OCI-M1 (cell line): ENCODE results near the gene LNP1.
"Not testable (repeated sequence)": the region's sequence is repeated elsewhere in the genome, so short reads cannot be mapped to it uniquely, and the experiment has no call there.

ENCODE experiments used
- DNase-seq: peaks from one replicate; lab custom pipeline; 2025; lab: John Stamatoyannopoulos, UW

Gene LNP1

GRCh38 chr3:100400780-100401673, at the start of gene LNP1, which contains the start of gene TOMM70:
Gene LNP1, plus strand, starts transcription at chr3:100401539. Its CDS starts 28,191 bp downstream, at chr3:100429730.
Gene TOMM70, minus strand, starts transcription at chr3:100401089. Its CDS starts 140 bp downstream, at chr3:100400949.
- DNase-seq, result peak; percentile 99

GRCh38 chr3:100351770-100352169, 49.6 kb upstream of the LNP1 start:
- DNase-seq, result not testable (repeated sequence)

- DNase-seq, result no peak
These were observed 48.8 kb upstream of the LNP1 start for GRCh38 chr3:100352296-100353231.

- peak; percentile 77 for DNase-seq
These were observed 46.5 kb upstream of the LNP1 start for GRCh38 chr3:100354850-100355249.

- DNase-seq, result no peak
These were observed 42.9 kb upstream of the LNP1 start for GRCh38 chr3:100358413-100358812.

DNA sequence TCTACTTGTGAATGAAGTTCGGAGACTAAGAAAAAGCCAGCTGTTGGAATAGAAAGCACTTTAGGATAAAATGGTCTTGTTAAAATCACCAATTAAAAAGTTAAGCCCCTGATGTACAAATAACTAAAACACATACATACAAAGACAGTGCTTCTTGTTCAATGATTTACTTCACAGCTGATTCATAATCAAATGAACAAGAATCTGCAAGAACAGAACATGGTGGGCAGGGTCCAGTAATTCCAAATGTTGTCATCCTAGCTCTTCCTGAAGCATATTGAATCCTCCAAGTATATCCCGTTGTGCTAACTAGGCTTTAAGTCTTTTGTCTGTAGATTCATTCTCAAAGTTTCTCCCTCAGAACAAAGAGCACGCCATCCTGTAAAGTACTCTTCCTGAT, 42.3 kb upstream of the LNP1 start:
- DNase-seq, result no peak

DNA sequence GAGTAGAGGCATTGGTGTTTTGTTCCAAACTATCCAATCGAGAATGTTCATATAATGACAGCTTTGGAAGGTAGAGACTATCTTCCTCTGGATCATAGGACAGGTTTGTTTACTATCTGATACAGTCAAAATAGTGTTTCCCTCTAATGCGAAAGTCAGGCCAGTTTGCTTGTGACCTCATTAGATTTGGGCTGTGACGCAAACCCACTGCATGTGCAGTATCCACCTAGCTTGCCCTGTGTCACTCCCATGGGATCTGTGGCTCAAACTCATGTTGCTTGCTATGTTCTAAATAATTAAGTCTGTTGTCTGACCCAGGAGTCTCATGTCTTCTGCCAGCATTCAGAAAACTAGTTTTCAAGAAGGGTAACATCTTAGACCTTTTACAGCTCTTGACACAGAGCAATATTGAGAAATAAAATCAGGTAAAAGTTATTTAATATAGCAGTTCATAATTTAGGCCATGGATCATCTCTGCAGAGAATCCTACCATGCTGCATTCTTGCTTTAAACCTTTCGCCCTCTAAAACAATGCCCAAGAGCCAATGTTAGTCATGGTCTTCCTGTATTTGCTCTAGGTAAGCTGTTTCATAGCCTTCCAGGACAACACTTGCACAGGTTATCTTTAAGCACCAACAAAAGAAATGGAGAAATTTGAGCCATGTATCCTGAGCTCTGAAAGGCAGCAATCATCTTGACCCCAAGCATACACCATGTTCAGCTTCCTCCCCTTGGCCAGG, 40.4 kb upstream of the LNP1 start:
- DNase-seq, result no peak

DNA sequence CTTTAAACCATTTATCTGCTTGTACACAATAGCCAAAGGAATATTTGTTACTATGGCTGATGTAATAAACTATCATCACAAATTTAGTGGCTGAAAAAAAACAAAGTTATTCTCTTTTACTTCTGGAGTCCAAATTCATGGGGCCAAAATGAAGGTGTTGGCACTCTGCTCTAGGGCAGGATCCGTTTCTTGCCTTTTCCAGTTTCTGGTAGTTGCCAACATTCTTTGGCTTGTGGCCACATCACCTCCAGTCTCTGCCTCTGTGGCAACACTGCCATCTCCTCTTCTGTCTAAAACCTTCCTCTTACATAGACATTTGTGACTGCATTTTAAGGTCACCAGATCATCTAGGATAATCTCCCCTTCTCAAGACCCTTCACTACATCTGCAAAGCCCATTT, 39.4 kb upstream of the LNP1 start:
- DNase-seq, result no peak

DNA sequence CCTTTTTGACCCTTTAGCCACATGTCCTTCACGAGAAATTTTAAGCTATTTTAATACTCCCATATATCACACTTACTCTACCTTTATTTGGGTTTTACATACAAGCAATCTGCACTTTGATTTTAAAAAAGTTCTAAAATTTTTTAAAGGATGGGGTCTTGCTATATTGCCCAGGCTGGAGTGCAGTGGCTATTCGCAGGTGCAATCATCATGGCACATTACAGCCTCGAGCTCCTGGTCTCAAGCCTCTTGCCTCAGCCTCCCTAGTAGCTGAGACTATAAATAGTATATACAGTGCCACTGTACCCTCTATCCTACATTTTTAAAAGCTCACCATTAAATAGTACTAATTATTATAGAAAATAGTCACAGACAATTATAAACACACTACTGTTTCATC, 36.9 kb upstream of the LNP1 start:
- no peak for DNase-seq

DNA sequence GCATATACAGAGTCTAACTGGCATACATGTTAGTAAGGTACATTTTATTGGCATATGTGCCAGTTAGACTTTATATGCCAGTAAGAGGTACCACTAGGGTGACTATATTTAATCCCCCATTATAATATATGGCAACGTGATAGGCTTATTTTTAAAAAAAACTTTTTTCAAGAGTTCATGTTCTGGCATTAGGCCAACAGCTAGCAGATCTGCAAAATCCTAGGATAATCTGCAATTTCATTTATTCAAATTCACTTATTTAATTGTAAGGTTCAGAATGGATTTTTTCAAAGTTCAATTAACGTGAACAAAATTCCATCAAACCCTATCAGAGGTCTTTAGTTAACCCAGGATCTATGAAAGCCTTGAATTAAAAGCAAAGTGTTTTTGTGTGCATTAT, 34.9 kb upstream of the LNP1 start:
- no peak for DNase-seq

DNA sequence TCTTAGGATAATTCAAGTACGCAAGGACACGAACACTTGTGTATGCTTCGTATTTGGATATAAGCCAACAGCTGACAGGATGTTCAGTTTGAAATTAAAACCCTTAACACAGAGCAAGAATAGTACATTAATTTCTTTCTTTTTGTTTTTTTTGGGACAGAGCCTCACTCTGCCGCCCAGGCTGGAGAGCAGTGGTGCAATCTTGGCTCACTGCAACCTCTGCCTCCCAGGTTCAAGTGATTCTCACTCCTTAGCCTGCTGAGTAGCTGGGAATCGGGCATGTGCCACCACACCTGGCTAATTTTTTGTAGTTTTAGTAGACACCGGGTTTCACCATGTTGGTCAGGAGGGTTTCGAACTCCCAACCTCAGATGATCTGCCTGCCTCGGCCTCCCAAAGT, 32.9 kb upstream of the LNP1 start:
- DNase-seq, result no peak

GRCh38 chr3:100370756-100371155, 30.6 kb upstream of the LNP1 start:
- no peak for DNase-seq

GRCh38 chr3:100374521-100374920, 26.8 kb upstream of the LNP1 start:
- DNase-seq, result no peak

DNA sequence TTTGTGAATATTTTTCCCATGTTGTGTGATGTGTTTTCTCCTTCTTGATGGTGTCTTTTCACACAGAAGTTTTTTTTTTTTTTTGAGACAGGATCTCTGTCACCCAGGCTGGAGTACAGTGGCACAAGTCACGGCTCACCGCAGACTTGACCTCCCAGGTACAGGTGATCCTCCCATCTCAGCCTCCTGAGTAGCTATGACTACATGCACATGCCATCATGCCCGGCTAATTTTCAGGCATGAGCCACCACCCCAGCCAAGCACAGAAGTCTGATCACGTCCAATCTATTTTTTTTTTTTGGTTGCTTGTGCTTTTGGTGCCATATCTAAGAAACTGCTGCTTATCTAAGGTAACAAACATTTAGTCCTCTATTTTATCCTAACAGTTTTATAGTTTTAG, 25.0 kb upstream of the LNP1 start:
- DNase-seq, result no peak

- no peak for DNase-seq
These were observed 16.4 kb upstream of the LNP1 start for GRCh38 chr3:100384733-100385525.

GRCh38 chr3:100386437-100387074, 14.8 kb upstream of the LNP1 start:
- DNase-seq, result no peak

GRCh38 chr3:100389025-100389424, 12.3 kb upstream of the LNP1 start:
- no peak for DNase-seq

- no peak for DNase-seq
These were observed 5.5 kb upstream of the LNP1 start for GRCh38 chr3:100395679-100396431.

GRCh38 chr3:100396967-100397366, 4.4 kb upstream of the LNP1 start:
- DNase-seq, result no peak
